GM12878 (cell line): ENCODE results near the gene SPDL1. TPM values are rescaled to one million over a fixed set of nuclear protein-coding genes. Genes with fewer than 3 reads are reported as not detected.
A peak's percentile ranks its signal among the peaks of the same experiment; 100 is the strongest.

Experiments
- BCL3 ChIP-seq: IDR thresholded peaks from 2 replicates; pipeline ENCODE4 v1.6.1; 2011; ENCODE audit warnings: borderline replicate concordance, low read depth, mild to moderate bottlenecking, moderate library complexity, low read length; ENCODE audit not compliant: insufficient read depth, poor library complexity, severe bottlenecking
- BCLAF1 ChIP-seq: fragments of 450-650 bp; IDR thresholded peaks from 2 replicates; pipeline ENCODE4 v1.6.1; 2017; ENCODE audit warnings: antibody characterized with exemption, mild to moderate bottlenecking, moderate library complexity
- CEBPB ChIP-seq, 2 experiments: fragments of 150-350 bp in 1 of 2; IDR thresholded peaks; 2 replicates each; pipeline ENCODE4 v1.6.1; 2012 to 2014; ENCODE audit warnings: low read depth in 2 of 2, low read length in 2 of 2, borderline replicate concordance in 1 of 2, inconsistent platforms in 1 of 2
- DPF2 ChIP-seq: fragments of 450-650 bp; IDR thresholded peaks from 2 replicates; pipeline ENCODE4 v1.6.1; 2017; ENCODE audit warnings: mild to moderate bottlenecking
- ESRRA ChIP-seq: IDR thresholded peaks from 2 replicates; pipeline ENCODE4 v1.6.1; 2012; ENCODE audit warnings: mild to moderate bottlenecking, low read length, improper control_type of control experiment
- KAT2A ChIP-seq: conservative IDR thresholded peaks from 2 replicates; pipeline ENCODE4 v1.6.1; 2011; ENCODE audit warnings: low read depth, low read length; ENCODE audit not compliant: control insufficient read depth
- LARP7 ChIP-seq: fragments of 450-650 bp; IDR thresholded peaks from 2 replicates; pipeline ENCODE4 v1.6.1; 2017; ENCODE audit warnings: mild to moderate bottlenecking
- MEF2A ChIP-seq: IDR thresholded peaks from 2 replicates; pipeline ENCODE4 v1.6.1; 2011; ENCODE audit warnings: low read depth, mild to moderate bottlenecking, low read length, moderate library complexity; ENCODE audit not compliant: insufficient read depth
- NKRF ChIP-seq: fragments of 450-650 bp; conservative IDR thresholded peaks from 2 replicates; pipeline ENCODE4 v1.6.1; 2017; ENCODE audit warnings: mild to moderate bottlenecking, moderate library complexity
- NR2C2 ChIP-seq: IDR thresholded peaks from 2 replicates; pipeline ENCODE4 v1.6.1; 2011; ENCODE audit warnings: borderline replicate concordance, low read depth; ENCODE audit not compliant: control insufficient read depth, insufficient read length
- NR2F1 ChIP-seq: fragments of 450-650 bp; conservative IDR thresholded peaks from 2 replicates; pipeline ENCODE4 v1.6.1; 2017; ENCODE audit warnings: mild to moderate bottlenecking
- PBX3 ChIP-seq: IDR thresholded peaks from 2 replicates; pipeline ENCODE4 v1.6.1; 2011; ENCODE audit warnings: mild to moderate bottlenecking, low read depth, low read length, moderate library complexity; ENCODE audit not compliant: insufficient replicate concordance
- PKNOX1 ChIP-seq: fragments of 450-650 bp; IDR thresholded peaks from 2 replicates; pipeline ENCODE4 v1.6.1; 2016; ENCODE audit warnings: mild to moderate bottlenecking
- SREBF1 ChIP-seq: IDR thresholded peaks from 2 replicates; pipeline ENCODE4 v1.6.1; 2012; ENCODE audit warnings: mild to moderate bottlenecking, low read length
- SRF ChIP-seq, 2 experiments: IDR thresholded peaks; 2 replicates each; pipeline ENCODE4 v1.6.1; 2011; ENCODE audit warnings: low read depth in 2 of 2, low read length in 2 of 2, mild to moderate bottlenecking in 1 of 2, moderate library complexity in 1 of 2
- TCF7 ChIP-seq: IDR thresholded peaks from 2 replicates; pipeline ENCODE4 v1.6.1; 2014; ENCODE audit warnings: antibody characterized with exemption, borderline replicate concordance
- ZNF217 ChIP-seq: fragments of 450-650 bp; IDR thresholded peaks from 2 replicates; pipeline ENCODE4 v1.6.1; 2017; ENCODE audit warnings: antibody characterized with exemption, mild to moderate bottlenecking
- ZNF274 ChIP-seq: IDR thresholded peaks from one replicate; pipeline ENCODE4 v1.8.0; 2011; ENCODE audit not compliant: insufficient read length, insufficient read depth
- polyA plus RNA-seq, 11 experiments: library from polyadenylated mRNA; depleted of rRNA in 4 of 11; unstranded in 6 of 11; stranded (reverse) in 5 of 11; fragments of >200 nt; fragmentation: Nextera tagmentation in 4 of 11; fragmentation: Illumina TruSeq in 1 of 11; extraction: Ambion mirVana in 4 of 11; extraction: Trizol in 1 of 11; gene quantifications; 1 replicate in 1 of 11; 2 replicates in 10 of 11; pipeline versions ENCODE4 v1.2.1 to v1.2.3, GENCODE V29; 2011 to 2016; ENCODE audit warnings: inconsistent platforms in 2 of 11, missing spikeins in 2 of 11, low read depth in 1 of 11
- total RNA-seq, 4 experiments: library from RNA; depleted of rRNA in 3 of 4; stranded (reverse); fragments of >200 nt in 3 of 4; fragmentation: Illumina TruSeq in 1 of 4; extraction: Trizol in 1 of 4; gene quantifications; 2 replicates each; pipeline versions ENCODE4 v1.2.1 to v1.2.3, GENCODE V29; 2013 to 2021

Gene SPDL1
- total and polyA plus RNA-seq, 10 of the 15 experiments (the other 5 are each of a cell fraction or from before 2014, with no cell fraction given), result 34.2 to 69.9 (median 46.0) TPM

- TF ChIP-seq ZNF217, result no peak
- TF ChIP-seq NR2F1, result no peak
- TF ChIP-seq ZNF274, result no peak
- no peak for TF ChIP-seq KAT2A
- TF ChIP-seq BCL3, result no peak
- peak; percentile 20; the same call in 1 of the 2 replicates for TF ChIP-seq TCF7
- TF ChIP-seq SREBF1, result no peak
- TF ChIP-seq ESRRA, result no peak
- no peak for TF ChIP-seq NR2C2
- TF ChIP-seq MEF2A, result peak; percentile 78
- TF ChIP-seq LARP7, result no peak
- no peak for TF ChIP-seq CEBPB (IDR thresholded peaks at IDR 0.05; ENCODE audit: borderline replicate concordance in 1 of 2, low read depth in 2 of 2, low read length in 2 of 2)
- TF ChIP-seq BCLAF1, result no peak
- TF ChIP-seq PKNOX1, result peak; percentile 83
- no peak for TF ChIP-seq NKRF
- TF ChIP-seq DPF2, result no peak
- TF ChIP-seq PBX3, result no peak
- TF ChIP-seq SRF (IDR thresholded peaks at IDR 0.05; ENCODE audit: low read depth in 2 of 2, low read length in 2 of 2), result no peak
Measured at GRCh38 chr5:169650701-169651331, 67.2 kb downstream of the SPDL1 start (continued).
